GM18517 (cell line): ENCODE results near the gene MTMR4.
"Not testable (repeated sequence)": the region's sequence is repeated elsewhere in the genome, so short reads cannot be mapped to it uniquely, and the experiment has no call there.

Source experiments
- ATAC-seq: cut with Tn5 transposase; IDR thresholded peaks from one replicate; pipeline ENCODE4 v1.9.1; 2021; ENCODE audit warnings: mild to moderate bottlenecking, moderate library complexity; ENCODE audit not compliant: unreplicated experiment

Gene MTMR4

DNA sequence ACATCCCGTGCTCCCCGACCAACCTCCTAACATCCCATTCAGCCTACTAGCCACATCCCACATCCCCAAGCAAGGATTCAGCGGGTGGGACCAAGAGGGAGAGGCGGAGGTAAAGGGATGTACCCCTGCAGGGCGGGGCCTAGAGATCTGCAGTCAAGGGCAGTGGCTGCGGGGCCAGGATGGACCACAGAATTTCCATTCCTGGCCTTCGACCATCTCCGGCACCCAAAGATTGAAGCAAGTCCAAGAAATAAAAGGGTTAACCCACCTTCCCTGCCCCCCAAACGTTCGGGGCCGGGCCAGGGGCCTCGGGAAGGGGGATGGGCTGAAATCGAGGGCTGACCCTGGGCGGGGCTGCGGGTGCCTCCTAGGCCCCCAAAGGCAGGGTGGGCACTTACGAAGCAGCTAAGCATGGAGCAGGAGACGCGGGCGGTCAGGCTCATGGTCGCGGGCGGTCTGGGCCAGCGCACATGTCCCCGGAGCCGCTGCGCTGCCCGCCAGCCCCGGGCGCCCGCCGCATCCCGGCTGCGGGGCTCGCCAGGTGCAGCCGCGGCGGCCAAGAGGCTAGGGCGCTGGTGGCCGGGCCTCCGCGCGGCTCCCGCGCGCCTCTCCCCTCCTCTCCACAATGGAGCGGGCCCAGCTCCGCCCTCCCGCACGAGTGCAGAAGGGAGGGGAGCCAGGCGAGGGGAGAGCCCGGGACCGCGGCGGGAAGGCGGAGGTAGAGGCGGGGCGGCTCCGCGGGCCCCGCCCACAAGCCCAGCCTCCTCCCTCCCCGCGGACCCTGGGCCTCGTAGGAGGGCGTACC lies at the start of gene MTMR4:
TSS of gene MTMR4 (minus strand) at position 674 of the 805 bp plus-strand sequence. CDS start at position 443, 231 bp downstream.
- no peak for ATAC-seq

DNA sequence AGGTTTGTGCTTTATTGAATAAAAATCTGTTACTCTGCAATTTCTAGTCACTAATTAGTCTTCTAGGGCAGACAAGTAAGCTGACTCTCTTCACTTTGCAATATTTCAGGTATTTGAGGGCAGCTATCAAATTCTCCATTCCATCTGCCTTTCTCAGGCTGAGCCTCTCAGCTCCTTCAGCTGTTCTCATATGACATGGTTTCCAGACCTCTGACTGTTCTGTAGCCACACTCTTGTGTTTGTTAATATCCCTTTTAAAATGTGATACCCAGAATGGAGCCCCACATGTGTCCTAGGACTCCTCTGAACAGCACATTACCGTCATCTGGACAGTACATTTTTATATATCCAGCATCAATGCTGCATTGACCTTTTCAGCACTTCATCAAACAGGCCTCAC lies 46.1 kb upstream of the MTMR4 start:
- no peak for ATAC-seq

- ATAC-seq: no peak
Measured at GRCh38 chr17:58557981-58558380, 43.5 kb upstream of the MTMR4 start.

- ATAC-seq: no peak
Measured at GRCh38 chr17:58556833-58557250, 42.4 kb upstream of the MTMR4 start.

- not testable (repeated sequence) for ATAC-seq
Measured at GRCh38 chr17:58555109-58555508, 40.7 kb upstream of the MTMR4 start.

- ATAC-seq: no peak
Measured at GRCh38 chr17:58541249-58541648, 26.8 kb upstream of the MTMR4 start.

DNA sequence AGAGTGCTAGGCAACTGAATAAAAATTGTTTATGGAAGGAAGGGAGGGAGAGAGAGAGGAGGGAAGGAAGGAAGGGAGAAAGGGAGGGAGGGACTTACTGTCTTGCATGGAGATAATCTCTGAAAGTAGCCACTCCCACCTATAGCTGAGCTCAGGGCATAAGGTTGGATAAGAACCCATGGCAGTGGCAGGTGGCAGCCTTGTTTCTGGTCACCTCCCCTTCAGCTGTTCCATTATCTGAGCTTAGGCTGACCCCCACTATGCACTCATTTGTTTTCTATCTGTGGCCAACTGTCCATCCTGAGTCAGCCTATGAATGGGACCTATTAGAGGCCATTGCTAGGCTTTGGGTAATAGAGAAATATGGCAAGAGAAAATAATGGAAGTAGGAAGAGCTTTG lies 25.3 kb upstream of the MTMR4 start:
- ATAC-seq: no peak

- ATAC-seq: no peak
Measured at GRCh38 chr17:58538811-58539409, 24.5 kb upstream of the MTMR4 start.

- ATAC-seq: no peak
Measured at GRCh38 chr17:58537266-58537665, 22.8 kb upstream of the MTMR4 start.

- no peak for ATAC-seq
Measured at GRCh38 chr17:58536542-58536941, 22.1 kb upstream of the MTMR4 start.

DNA sequence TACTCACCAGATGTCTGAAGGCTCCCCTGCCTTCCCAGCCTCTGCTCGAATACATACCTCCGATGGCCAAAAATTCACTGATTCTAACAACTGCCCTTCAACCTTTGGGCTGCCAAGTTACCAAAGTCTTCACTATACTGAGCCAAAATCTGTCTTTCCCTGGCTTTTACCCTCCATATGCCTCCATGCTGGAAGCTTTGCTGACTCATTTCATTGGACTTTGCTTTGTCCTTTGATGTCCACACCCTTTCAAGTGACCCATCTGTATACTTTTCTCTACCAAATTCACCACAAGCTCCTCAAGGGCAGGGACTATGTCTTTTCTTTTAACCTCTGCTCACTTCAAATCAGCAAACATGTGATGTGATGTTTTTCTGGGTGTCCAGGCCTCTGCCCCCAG lies 21.0 kb upstream of the MTMR4 start:
- no peak for ATAC-seq

- no peak for ATAC-seq
Measured at GRCh38 chr17:58534901-58535421, 20.5 kb upstream of the MTMR4 start.

DNA sequence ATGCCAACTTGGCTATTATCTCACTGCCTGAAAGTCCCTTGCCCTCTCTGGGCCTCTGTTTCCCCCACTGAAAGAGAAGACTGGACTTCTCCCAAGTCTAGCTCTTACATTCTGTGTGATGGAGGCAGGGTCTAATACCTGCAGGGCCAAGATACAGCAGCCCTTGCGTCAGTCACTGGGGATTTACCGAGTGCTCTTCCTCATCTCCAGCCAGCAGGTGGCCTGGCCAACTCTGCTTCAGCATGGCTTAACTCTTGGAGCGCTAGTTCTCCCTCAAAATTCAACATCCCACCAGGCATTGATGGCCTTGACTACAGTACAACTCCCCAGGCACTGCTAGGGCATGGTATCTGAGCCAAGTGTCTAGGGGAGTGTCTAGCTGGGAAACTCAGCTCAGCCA lies 19.9 kb upstream of the MTMR4 start:
- no peak for ATAC-seq

- ATAC-seq: no peak
Measured at GRCh38 chr17:58533616-58534188, 19.3 kb upstream of the MTMR4 start.

DNA sequence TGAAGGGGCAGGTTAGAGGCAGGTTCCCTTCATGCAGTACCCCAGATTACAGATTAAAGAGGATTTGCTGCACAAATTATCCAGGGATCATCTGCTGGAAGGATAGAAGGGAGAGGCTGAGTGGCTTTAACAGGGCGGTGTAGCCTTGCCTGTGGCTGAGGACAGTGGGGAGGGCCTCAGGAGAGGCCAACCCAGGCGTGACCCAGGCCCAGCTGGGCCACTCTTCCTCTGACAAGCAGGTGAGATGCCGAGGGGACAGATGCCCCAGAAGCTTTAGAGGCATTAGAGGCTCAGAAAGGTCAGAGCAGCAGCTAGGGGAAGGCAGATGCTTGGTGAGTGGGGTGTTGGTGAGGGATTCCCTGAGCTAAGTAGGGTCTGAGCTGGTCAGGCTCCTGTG lies 18.1 kb upstream of the MTMR4 start:
- ATAC-seq: no peak

DNA sequence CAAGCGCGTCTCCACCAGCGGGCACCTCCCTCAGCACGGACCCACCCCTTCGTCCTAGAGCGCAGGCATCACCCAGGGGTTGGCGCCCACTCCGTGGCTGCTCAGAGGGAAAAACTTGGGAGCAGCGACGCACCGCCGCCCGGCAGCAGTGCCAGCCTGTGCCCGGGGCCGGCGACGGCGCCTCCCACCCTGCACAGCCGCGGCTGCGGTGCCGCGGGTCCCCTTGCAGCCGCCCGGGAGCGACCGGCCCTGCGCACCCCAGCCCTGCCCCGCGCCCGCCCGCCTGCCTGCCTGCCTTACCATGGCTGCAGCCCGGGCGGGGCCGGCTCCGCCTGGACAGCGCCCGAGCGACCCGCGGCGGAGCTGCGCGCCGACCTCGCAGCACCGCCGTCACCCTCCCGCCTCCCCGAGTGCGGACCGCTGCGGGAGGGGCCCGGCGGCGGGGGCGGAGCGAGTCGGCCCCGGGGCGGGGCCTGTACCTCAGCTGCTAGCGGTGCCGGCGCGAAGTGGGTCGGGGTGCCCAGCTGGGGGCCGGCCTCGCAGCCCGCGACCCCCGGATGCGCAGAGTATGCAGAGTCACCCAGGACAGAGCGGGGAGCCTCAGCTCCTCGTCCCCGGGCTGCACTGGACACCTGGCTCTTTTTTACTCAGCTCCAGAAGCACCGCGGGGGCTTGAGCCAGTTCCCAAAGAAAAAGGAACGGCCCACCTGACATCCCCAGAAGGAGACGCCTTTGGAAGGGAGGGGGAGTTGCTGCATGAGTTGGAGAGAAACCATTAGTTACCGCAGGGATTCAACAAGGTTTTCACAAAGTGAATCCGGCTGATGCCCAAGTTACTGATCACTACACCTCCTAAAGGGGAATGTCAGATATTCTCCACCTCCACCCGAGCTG lies 17.5 kb upstream of the MTMR4 start:
- ATAC-seq: no peak

DNA sequence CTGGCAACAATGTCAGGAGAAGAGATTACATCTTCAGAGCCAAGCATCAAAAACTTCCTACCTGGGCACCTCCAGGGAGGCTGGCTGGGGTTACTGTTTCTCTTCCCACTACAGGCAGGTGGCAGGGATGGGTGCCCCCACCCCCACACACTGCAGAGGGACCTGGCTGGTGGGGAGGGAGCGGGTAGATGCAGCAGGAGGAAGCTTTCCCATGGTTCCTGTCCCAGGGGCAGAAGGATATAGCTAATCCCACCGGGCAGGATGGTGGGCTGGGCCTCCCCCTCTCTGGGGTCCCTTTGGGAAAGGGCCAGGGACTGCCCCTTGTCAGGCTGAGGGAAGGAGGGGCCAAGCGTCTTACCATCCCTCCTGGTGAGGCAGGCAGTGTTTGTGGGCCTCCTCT lies 16.7 kb upstream of the MTMR4 start:
- ATAC-seq: no peak

- no peak for ATAC-seq
Measured at GRCh38 chr17:58530655-58531054, 16.2 kb upstream of the MTMR4 start.

DNA sequence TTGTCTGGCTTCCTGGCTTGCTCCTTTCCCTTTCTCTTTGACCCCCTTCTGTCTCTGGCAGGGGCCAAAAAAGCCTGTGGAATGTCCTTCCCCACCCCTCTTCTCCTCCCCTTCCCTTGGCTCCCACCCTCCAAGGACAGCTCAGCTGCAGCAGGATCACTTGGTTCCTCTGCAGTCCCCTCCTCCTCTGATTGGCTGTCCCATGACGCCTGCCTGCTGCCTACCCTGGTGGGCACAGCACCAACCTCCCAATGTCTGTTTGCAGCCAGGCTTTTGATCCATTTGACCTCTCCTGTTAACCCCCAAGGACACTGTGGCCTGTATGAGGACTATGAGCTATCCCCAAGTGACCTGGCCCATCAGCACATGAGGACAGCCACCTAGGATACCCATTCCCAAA lies 14.8 kb upstream of the MTMR4 start:
- ATAC-seq: no peak

GRCh38 chr17:58528443-58528842 lies 14.0 kb upstream of the MTMR4 start:
- ATAC-seq: no peak

DNA sequence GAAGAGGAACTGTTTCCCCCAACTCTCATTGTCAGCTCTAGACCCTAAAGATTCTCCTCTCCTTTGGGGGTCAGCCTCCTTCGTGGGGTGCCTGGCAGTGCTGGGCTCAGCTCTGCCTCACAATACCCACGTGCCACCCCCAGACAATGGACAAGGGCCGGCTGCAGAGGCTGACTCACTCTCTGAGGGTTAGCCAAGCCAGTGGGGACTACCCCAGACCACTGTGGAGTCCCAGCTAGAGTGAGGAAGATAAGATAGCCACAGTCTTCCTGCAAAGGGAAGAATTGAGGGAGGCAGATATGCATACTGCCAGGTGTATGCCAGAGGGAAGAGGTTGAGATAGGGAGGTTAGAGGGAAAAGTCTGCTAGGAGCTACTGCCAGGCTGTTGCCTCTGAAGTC lies 13.5 kb upstream of the MTMR4 start:
- no peak for ATAC-seq
